Vagina (tissue), 2 donors: ENCODE results near the gene CDHR3. TPM values are rescaled to one million over a fixed set of nuclear protein-coding genes. Genes with fewer than 3 reads are reported as not detected.

Source experiments
- DNase-seq, 2 donors: peaks; one replicate each; pipeline ENCODE4 v3.0.0-alpha.2; 2017; ENCODE audit errors: extremely low spot score in 2 of 2
- H3K27ac ChIP-seq: fragments of 200-600 bp; sonication (generic); one replicate; pipeline ENCODE4 v1.5.1; 2019
- H3K27me3 ChIP-seq: fragments of 200-600 bp; sonication (generic); one replicate; pipeline ENCODE4 v1.5.1; 2019
- H3K36me3 ChIP-seq, 2 donors: fragments of 200-600 bp; sonication (generic); one replicate each; pipeline ENCODE4 v1.5.1; 2017 to 2019
- H3K4me1 ChIP-seq: fragments of 200-600 bp; sonication (generic); one replicate; pipeline ENCODE4 v1.5.1; 2019
- H3K4me3 ChIP-seq, 2 donors: fragments of 200-600 bp; sonication (generic); 1 replicate in 1 of 2; 2 replicates in 1 of 2; pipeline ENCODE4 v1.5.1; 2016 to 2019
- H3K9me3 ChIP-seq: fragments of 200-600 bp; sonication (generic); one replicate; pipeline ENCODE4 v1.5.1; 2019
- CTCF ChIP-seq, 3 experiments: fragments of 450-650 bp in 2 of 3; fragments of 200-600 bp in 1 of 3; sonication (generic) in 1 of 3; IDR thresholded peaks; one replicate each; pipeline ENCODE4 v1.5.1; 2017 to 2019; ENCODE audit warnings: antibody characterized with exemption in 3 of 3, mild to moderate bottlenecking in 2 of 3, moderate library complexity in 2 of 3
- POLR2A ChIP-seq, 2 donors: fragments of 450-650 bp; IDR thresholded peaks; one replicate each; pipeline ENCODE4 v1.6.1; 2017; ENCODE audit warnings: antibody characterized with exemption in 2 of 2, mild to moderate bottlenecking in 2 of 2, moderate library complexity in 2 of 2
- POLR2AphosphoS5 ChIP-seq, 2 donors: sonication (generic); formaldehyde crosslinking; IDR thresholded peaks; one replicate each; pipeline ENCODE4 v1.9.0; 2017; ENCODE audit warnings: antibody characterized with exemption in 2 of 2, mild to moderate bottlenecking in 2 of 2, low read depth in 1 of 2; ENCODE audit not compliant: insufficient read depth in 1 of 2
- intact Hi-C: fragments of 100-400 bp; cut with DNase I; formaldehyde crosslinking; loops from one replicate; pipeline ENCODE4 v1.15.1; 2023
- total RNA-seq: library from RNA; depleted of rRNA; stranded (reverse); fragments of >200 nt; gene quantifications from one replicate; pipeline ENCODE4 v1.2.3, GENCODE V29; 2016

Gene CDHR3
- total RNA-seq, 1 donor from 2014 or later: 8.8 TPM

GRCh38 chr7:105990727-105991453, 27.8 kb downstream of the CDHR3 start:
- no peaks in the 10 kb centered on the region for H3K9me3 ChIP-seq
- DNase-seq: no peak
- no peaks in the 10 kb centered on the region for H3K4me1 ChIP-seq
- H3K27me3 ChIP-seq: no peaks in the 10 kb centered on the region
- no peak overlapping the region for H3K27ac ChIP-seq
- no peaks in the 10 kb centered on the region for H3K36me3 ChIP-seq
- intact Hi-C loops: no loop called here
- no peak overlapping the region for H3K4me3 ChIP-seq
- no peak for TF ChIP-seq POLR2AphosphoS5 (IDR thresholded peaks at IDR 0.05; ENCODE audit: insufficient read depth in 1 of 2, low read depth in 1 of 2)
- TF ChIP-seq POLR2A (IDR thresholded peaks at IDR 0.05): no peak
- no peak for TF ChIP-seq CTCF (IDR thresholded peaks at IDR 0.05)

GRCh38 chr7:105992905-105993304, 29.8 kb downstream of the CDHR3 start:
- H3K9me3 ChIP-seq: no peaks in the 10 kb centered on the region
- intact Hi-C loops: no loop called here
- no peak overlapping the region for H3K4me3 ChIP-seq
- DNase-seq: no peak
- TF ChIP-seq CTCF (IDR thresholded peaks at IDR 0.05) (no peak), POLR2AphosphoS5 (IDR thresholded peaks at IDR 0.05; ENCODE audit: insufficient read depth in 1 of 2, low read depth in 1 of 2) (no peak), POLR2A (IDR thresholded peaks at IDR 0.05) (no peak)
- no peaks in the 10 kb centered on the region for H3K4me1 ChIP-seq
- no peaks in the 10 kb centered on the region for H3K27me3 ChIP-seq
- H3K27ac ChIP-seq: no peak overlapping the region
- no peaks in the 10 kb centered on the region for H3K36me3 ChIP-seq

- DNase-seq: no peak
- H3K4me3 ChIP-seq: no peak overlapping the region
- intact Hi-C loops: no loop called here
- H3K27ac ChIP-seq: no peak overlapping the region
- no peaks in the 10 kb centered on the region for H3K9me3 ChIP-seq
- no peak for TF ChIP-seq POLR2AphosphoS5 (IDR thresholded peaks at IDR 0.05; ENCODE audit: insufficient read depth in 1 of 2, low read depth in 1 of 2)
- no peak for TF ChIP-seq POLR2A (IDR thresholded peaks at IDR 0.05)
- TF ChIP-seq CTCF (IDR thresholded peaks at IDR 0.05): no peak
- H3K27me3 ChIP-seq: no peaks in the 10 kb centered on the region
- no peaks in the 10 kb centered on the region for H3K36me3 ChIP-seq
- H3K4me1 ChIP-seq: no peaks in the 10 kb centered on the region
Observed at GRCh38 chr7:105996860-105997737, 34.0 kb downstream of the CDHR3 start.

- Histone ChIP-seq H3K27ac (no peak overlapping the region), H3K27me3 (no peaks in the 10 kb centered on the region), H3K4me3 (no peak overlapping the region), H3K36me3 (no peaks in the 10 kb centered on the region), H3K9me3 (no peaks in the 10 kb centered on the region), H3K4me1 (no peaks in the 10 kb centered on the region)
- no peak for DNase-seq
- intact Hi-C loops: no loop called here
- TF ChIP-seq CTCF (IDR thresholded peaks at IDR 0.05) (no peak), POLR2A (IDR thresholded peaks at IDR 0.05) (no peak), POLR2AphosphoS5 (IDR thresholded peaks at IDR 0.05; ENCODE audit: insufficient read depth in 1 of 2, low read depth in 1 of 2) (no peak)
Observed at GRCh38 chr7:105999256-105999655, 36.2 kb downstream of the CDHR3 start.
